Astrocyte (in vitro differentiated cells and primary cell): Measurements from ENCODE around the gene TDG. TPM values are rescaled to one million over a fixed set of nuclear protein-coding genes. Genes with fewer than 3 reads are reported as not detected.

ENCODE experiments used
- DNase-seq: peaks from one replicate; pipeline ENCODE4 v3.0.0-alpha.2; 2010; ENCODE audit warnings: low read depth
- FAIRE-seq: peaks from 2 replicates; lab custom pipeline; 2011; peaks lifted over from hg19 to GRCh38; lab: Jason Lieb, UNC
- H2AFZ ChIP-seq: 2 replicates; pipeline ENCODE4 v1.6.0; 2012; ENCODE audit warnings: low read depth, low read length, inconsistent platforms
- H3K27ac ChIP-seq: 2 replicates; pipeline ENCODE4 v1.5.1; 2011; ENCODE audit warnings: low read depth, low read length, inconsistent platforms
- H3K27me3 ChIP-seq: 2 replicates; pipeline ENCODE4 v1.6.0; 2011; ENCODE audit warnings: low read length, inconsistent platforms; ENCODE audit not compliant: insufficient read depth
- H3K36me3 ChIP-seq: 2 replicates; pipeline ENCODE4 v1.5.1; 2011; ENCODE audit warnings: low read length, inconsistent platforms; ENCODE audit not compliant: insufficient read depth
- H3K4me1 ChIP-seq: 2 replicates; pipeline ENCODE4 v1.5.1; 2011; ENCODE audit warnings: low read length, inconsistent platforms; ENCODE audit not compliant: insufficient read depth
- H3K4me2 ChIP-seq: 2 replicates; pipeline ENCODE4 v1.6.0; 2012; ENCODE audit warnings: low read length, inconsistent platforms
- H3K4me3 ChIP-seq: 2 replicates; pipeline ENCODE4 v1.5.1; 2011; ENCODE audit warnings: low read depth, mild to moderate bottlenecking, low read length, inconsistent platforms; ENCODE audit not compliant: insufficient read depth
- H3K79me2 ChIP-seq: 2 replicates; pipeline ENCODE4 v1.6.0; 2012; ENCODE audit warnings: mild to moderate bottlenecking, low read length, inconsistent platforms; ENCODE audit not compliant: insufficient read depth
- H3K9ac ChIP-seq: 2 replicates; pipeline ENCODE4 v1.6.0; 2012; ENCODE audit warnings: mild to moderate bottlenecking, low read length, inconsistent platforms
- H3K9me3 ChIP-seq: 2 replicates; pipeline ENCODE4 v1.5.1; 2012; ENCODE audit warnings: low read depth, mild to moderate bottlenecking, low read length, inconsistent platforms; ENCODE audit not compliant: insufficient read depth
- H4K20me1 ChIP-seq: 2 replicates; pipeline ENCODE4 v1.6.0; 2012; ENCODE audit warnings: low read length, inconsistent platforms; ENCODE audit not compliant: insufficient read depth
- H3K27ac Mint-ChIP-seq: one replicate; pipeline ENCODE4 v1.8.0; 2021; ENCODE audit warnings: mild to moderate bottlenecking, mixed read lengths; ENCODE audit not compliant: unreplicated experiment
- H3K27me3 Mint-ChIP-seq: one replicate; pipeline ENCODE4 v1.8.0; 2021; ENCODE audit warnings: low read depth, mixed read lengths; ENCODE audit not compliant: unreplicated experiment
- H3K36me3 Mint-ChIP-seq: one replicate; pipeline ENCODE4 v1.8.0; 2021; ENCODE audit warnings: low read depth, mixed read lengths; ENCODE audit not compliant: unreplicated experiment
- H3K4me1 Mint-ChIP-seq: one replicate; pipeline ENCODE4 v1.8.0; 2021; ENCODE audit warnings: low read depth, mixed read lengths; ENCODE audit not compliant: unreplicated experiment
- H3K4me3 Mint-ChIP-seq: one replicate; pipeline ENCODE4 v1.8.0; 2021; ENCODE audit warnings: mild to moderate bottlenecking, moderate library complexity, mixed read lengths; ENCODE audit not compliant: unreplicated experiment
- H3K9me3 Mint-ChIP-seq: one replicate; pipeline ENCODE4 v1.8.0; 2021; ENCODE audit warnings: mild to moderate bottlenecking, mixed read lengths; ENCODE audit not compliant: unreplicated experiment
- CTCF ChIP-seq: IDR thresholded peaks from 2 replicates; pipeline ENCODE4 v1.5.1; 2011; ENCODE audit warnings: low read depth, mild to moderate bottlenecking, inconsistent platforms, low read length, moderate library complexity; ENCODE audit not compliant: insufficient read depth
- EZH2 ChIP-seq: IDR thresholded peaks from 2 replicates; pipeline ENCODE4 v1.6.1; 2012; ENCODE audit warnings: mild to moderate bottlenecking, low read length, inconsistent platforms; ENCODE audit not compliant: insufficient read depth
- total RNA-seq: library from RNA; stranded (reverse); gene quantifications from 2 replicates; pipeline ENCODE4 v1.2.1, GENCODE V29; 2021

TDG gene
- total RNA-seq, 1 donor from 2014 or later, result 49.7 TPM

GRCh38 chr12:103957865-103958388 lies 7.7 kb upstream of the TDG start:
- Mint-ChIP-seq H3K4me1 (peaks cover 16% of the 10 kb centered on the region), H3K36me3 (no peaks in the 10 kb centered on the region), H3K27me3 (no peaks in the 10 kb centered on the region), H3K4me3 (peak overlapping the region; percentile 92), H3K27ac (peak overlapping the region; percentile 99), H3K9me3 (no peaks in the 10 kb centered on the region)
- Histone ChIP-seq H3K36me3 (peaks cover 16% of the 10 kb centered on the region), H3K4me2 (peak overlapping the region; percentile 95), H3K27ac (peak overlapping the region; percentile 84), H3K27me3 (no peaks in the 10 kb centered on the region), H3K9ac (peak overlapping the region; percentile 90), H3K9me3 (no peaks in the 10 kb centered on the region), H3K4me3 (peak overlapping the region; percentile 86), H4K20me1 (peaks cover 9% of the 10 kb centered on the region), H3K4me1 (peaks cover 17% of the 10 kb centered on the region), H3K79me2 (peaks cover 41% of the 10 kb centered on the region), H2AFZ (no peak overlapping the region)
- no peak for DNase-seq
- no peak for TF ChIP-seq EZH2
- no peak for TF ChIP-seq CTCF
- no peak for FAIRE-seq

DNA sequence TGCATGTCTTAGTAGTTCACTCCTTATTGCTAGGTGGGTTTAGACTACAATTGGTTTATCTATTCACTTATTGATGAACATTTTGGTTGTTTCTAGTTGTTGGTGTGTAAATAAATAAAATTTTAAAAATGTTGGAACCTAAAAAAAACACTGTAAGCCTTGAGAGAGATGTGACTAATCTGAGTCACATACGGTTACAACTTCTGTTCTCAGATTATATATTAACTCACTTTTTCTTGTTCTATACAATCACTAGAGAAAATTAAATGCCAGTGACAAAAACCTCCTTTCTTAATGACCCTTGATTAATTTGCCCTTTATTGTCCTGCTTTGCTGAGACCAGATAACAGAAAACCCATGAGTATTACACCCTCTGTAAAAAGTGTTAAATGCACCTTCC lies 7.1 kb upstream of the TDG start:
- peaks cover 37% of the 10 kb centered on the region for H3K79me2 ChIP-seq
- no peak overlapping the region for H3K4me3 ChIP-seq
- no peak overlapping the region for H3K27ac ChIP-seq
- H3K4me2 ChIP-seq, result no peak overlapping the region
- H3K9me3 Mint-ChIP-seq, result no peaks in the 10 kb centered on the region
- no peak overlapping the region for H3K9ac ChIP-seq
- H2AFZ ChIP-seq, result no peak overlapping the region
- peaks cover 9% of the 10 kb centered on the region for H3K36me3 ChIP-seq
- no peak for FAIRE-seq
- no peaks in the 10 kb centered on the region for H3K27me3 Mint-ChIP-seq
- H3K4me3 Mint-ChIP-seq, result peak overlapping the region; percentile 50
- H4K20me1 ChIP-seq, result peaks cover 2% of the 10 kb centered on the region
- peaks cover 16% of the 10 kb centered on the region for H3K4me1 Mint-ChIP-seq
- no peak for TF ChIP-seq CTCF
- TF ChIP-seq EZH2, result no peak
- peaks cover 17% of the 10 kb centered on the region for H3K4me1 ChIP-seq
- no peak for DNase-seq
- H3K36me3 Mint-ChIP-seq, result no peaks in the 10 kb centered on the region
- H3K27me3 ChIP-seq, result no peaks in the 10 kb centered on the region
- H3K9me3 ChIP-seq, result no peaks in the 10 kb centered on the region
- peak overlapping the region; percentile 75 for H3K27ac Mint-ChIP-seq

GRCh38 chr12:103960616-103961227 lies 5.0 kb upstream of the TDG start:
- TF ChIP-seq CTCF (no peak), EZH2 (no peak)
- no peak overlapping the region for H2AFZ ChIP-seq
- no peak overlapping the region for H3K4me2 ChIP-seq
- no peaks in the 10 kb centered on the region for H3K9me3 ChIP-seq
- Mint-ChIP-seq H3K27ac (no peak overlapping the region), H3K9me3 (no peaks in the 10 kb centered on the region), H3K4me3 (no peak overlapping the region), H3K27me3 (no peaks in the 10 kb centered on the region), H3K36me3 (no peaks in the 10 kb centered on the region), H3K4me1 (peaks cover 17% of the 10 kb centered on the region)
- no peak overlapping the region for H3K9ac ChIP-seq
- H3K36me3 ChIP-seq, result no peaks in the 10 kb centered on the region
- no peak overlapping the region for H3K27ac ChIP-seq
- H4K20me1 ChIP-seq, result no peaks in the 10 kb centered on the region
- FAIRE-seq, result no peak
- H3K79me2 ChIP-seq, result peaks cover 37% of the 10 kb centered on the region
- H3K4me3 ChIP-seq, result no peak overlapping the region
- no peaks in the 10 kb centered on the region for H3K27me3 ChIP-seq
- peaks cover 18% of the 10 kb centered on the region for H3K4me1 ChIP-seq
- DNase-seq, result no peak
